ENCODE measurements around the gene KDM7A.

GRCh38 chr7:140206616-140207389, 30.0 kb upstream of the KDM7A start:
- TF ChIP-seq CTCF (IDR thresholded peaks at IDR 0.05) = no peak
- TF ChIP-seq POLR2A (IDR thresholded peaks at IDR 0.05) = no peak
